Measurements from ENCODE around the gene ELFN2.

DNA sequence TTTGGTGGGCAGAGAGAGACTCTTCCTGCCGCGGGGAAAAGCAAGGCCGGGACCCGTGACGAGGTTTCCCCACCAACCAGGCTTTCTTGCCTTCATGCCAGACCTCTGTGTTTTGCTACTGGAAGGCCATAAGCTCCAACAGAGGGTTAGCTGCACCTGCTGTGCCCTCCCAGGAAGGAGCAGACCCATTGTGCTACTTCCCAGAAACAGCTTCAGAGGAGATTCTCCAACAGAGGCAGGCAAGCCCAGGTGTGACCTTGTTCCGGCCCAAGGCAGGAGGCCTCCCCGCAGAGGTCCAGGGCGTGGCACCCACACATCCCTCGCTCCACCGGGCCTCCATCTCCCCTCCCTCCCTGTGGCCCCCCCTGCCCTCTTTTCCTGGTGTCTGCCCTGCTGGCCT lies 57.8 kb downstream of the ELFN2 start:
- TF ChIP-seq POLR2A (IDR thresholded peaks at IDR 0.05): no peak
- TF ChIP-seq, protein P1, sequence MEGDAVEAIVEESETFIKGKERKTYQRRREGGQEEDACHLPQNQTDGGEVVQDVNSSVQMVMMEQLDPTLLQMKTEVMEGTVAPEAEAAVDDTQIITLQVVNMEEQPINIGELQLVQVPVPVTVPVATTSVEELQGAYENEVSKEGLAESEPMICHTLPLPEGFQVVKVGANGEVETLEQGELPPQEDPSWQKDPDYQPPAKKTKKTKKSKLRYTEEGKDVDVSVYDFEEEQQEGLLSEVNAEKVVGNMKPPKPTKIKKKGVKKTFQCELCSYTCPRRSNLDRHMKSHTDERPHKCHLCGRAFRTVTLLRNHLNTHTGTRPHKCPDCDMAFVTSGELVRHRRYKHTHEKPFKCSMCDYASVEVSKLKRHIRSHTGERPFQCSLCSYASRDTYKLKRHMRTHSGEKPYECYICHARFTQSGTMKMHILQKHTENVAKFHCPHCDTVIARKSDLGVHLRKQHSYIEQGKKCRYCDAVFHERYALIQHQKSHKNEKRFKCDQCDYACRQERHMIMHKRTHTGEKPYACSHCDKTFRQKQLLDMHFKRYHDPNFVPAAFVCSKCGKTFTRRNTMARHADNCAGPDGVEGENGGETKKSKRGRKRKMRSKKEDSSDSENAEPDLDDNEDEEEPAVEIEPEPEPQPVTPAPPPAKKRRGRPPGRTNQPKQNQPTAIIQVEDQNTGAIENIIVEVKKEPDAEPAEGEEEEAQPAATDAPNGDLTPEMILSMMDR (IDR thresholded peaks at IDR 0.05): no peak
